HG03060 (cell line): Measurements from ENCODE around the gene MYPN.
"Not testable (repeated sequence)": the region's sequence is repeated elsewhere in the genome, so short reads cannot be mapped to it uniquely, and the experiment has no call there.

Experiments
- ATAC-seq: cut with Tn5 transposase; IDR thresholded peaks from one replicate; pipeline ENCODE4 v1.9.1; 2021; ENCODE audit warnings: low read depth, moderate number of reproducible peaks; ENCODE audit not compliant: unreplicated experiment

MYPN gene

GRCh38 chr10:68222391-68222790 is 113.1 kb downstream of the MYPN start:
- ATAC-seq: no peak

DNA sequence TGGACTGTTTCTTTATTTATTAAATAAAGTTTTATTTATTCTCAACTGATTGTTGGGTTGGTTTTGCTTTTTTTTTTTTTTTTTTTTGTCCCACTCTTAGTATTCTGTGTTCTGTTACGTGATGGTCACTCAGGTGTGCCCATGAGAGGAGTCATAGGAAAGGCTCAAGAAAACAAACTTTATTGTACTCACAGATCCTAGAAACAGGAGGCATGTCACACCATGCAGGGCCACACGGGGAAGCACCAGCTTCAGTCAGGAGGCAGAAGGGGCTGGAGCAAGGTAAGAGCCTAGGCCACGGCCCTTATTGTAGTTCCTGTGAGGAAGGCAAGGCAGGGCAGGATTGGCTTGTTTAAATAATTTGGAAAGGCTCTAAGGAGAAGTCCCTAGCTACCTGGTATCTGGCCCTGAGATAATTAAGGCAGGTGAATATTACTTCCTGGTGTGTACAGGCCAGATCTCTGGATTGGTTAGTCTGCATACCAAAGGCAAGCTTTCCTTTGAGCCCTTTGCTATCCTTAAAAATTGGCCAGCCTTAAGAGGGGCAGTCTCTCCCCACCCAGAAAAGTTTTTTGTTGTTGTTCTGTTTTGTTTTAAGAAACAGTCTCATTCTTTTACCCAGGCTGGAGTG is 114.4 kb downstream of the MYPN start:
- no peak for ATAC-seq

DNA sequence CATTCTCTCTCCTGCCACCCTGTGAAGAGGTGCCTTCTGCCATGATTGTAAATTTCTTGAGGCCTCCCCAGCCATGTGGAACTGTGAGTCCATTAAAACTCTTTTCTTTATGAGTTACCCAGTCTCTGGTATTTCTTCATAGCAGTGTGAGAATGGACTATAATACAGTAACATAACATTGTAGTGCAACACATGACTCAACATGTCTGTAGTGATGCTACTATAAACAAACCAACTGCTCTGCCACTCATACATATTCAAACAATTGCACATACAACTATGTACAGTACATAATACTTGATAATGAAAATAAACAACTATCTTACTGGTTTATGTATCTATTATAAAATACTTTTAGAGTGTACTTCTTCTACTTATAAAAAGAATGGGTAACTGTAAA is 115.5 kb downstream of the MYPN start:
- ATAC-seq: no peak

- ATAC-seq: no peak
Observed at GRCh38 chr10:68230268-68230667, 121.0 kb downstream of the MYPN start.

GRCh38 chr10:68231106-68231816 is 122.0 kb downstream of the MYPN start:
- no peak for ATAC-seq

GRCh38 chr10:68231817-68232251 is 122.5 kb downstream of the MYPN start, which contains the start of gene ATOH7:
Gene ATOH7 (minus strand): TSS chr10:68232113. CDS start chr10:68231677, 436 bp downstream.
- ATAC-seq: no peak

GRCh38 chr10:68233046-68233445 is 123.8 kb downstream of the MYPN start:
- no peak for ATAC-seq

DNA sequence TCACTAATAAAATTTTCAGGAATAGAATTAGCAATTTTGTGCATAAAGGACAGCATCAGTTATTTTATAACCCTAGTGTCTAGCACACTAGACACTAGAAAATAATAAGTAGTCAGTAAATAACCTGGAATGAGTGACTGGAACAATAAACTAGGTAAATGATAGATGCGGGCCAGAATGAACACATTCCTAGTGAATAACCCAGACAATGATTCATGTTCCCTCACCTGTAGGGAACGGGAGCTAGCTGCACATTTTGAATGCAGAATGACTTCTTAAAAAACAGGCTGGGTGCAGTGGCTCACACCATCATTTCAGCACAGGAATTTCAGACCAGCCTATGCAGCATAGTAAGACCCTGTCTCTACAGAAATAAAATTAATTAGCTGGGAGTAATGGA is 125.8 kb downstream of the MYPN start:
- no peak for ATAC-seq

GRCh38 chr10:68235581-68235980 is 126.3 kb downstream of the MYPN start:
- ATAC-seq: no peak

DNA sequence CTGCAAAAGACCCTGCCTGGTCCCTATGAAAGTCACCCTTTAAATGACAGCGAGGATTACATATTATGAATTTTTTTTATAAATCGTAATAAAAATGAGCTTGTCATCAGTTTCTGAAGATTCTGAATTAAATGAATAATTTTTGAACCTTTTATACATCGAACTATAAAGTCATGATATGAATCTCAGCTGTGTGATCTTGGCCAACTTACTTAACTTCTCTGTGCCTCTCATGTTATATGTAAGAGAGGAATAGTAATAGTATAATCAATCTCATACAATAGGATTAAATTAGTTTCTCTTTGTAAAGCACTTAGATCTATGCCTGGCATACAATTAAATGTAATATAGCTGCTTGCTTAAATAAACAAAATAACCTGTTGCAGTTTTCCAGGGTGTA is 127.9 kb downstream of the MYPN start:
- no peak for ATAC-seq

- no peak for ATAC-seq
Observed at GRCh38 chr10:68238371-68238770, 129.1 kb downstream of the MYPN start.

- no peak for ATAC-seq
Observed at GRCh38 chr10:68239069-68239468, 129.8 kb downstream of the MYPN start.

DNA sequence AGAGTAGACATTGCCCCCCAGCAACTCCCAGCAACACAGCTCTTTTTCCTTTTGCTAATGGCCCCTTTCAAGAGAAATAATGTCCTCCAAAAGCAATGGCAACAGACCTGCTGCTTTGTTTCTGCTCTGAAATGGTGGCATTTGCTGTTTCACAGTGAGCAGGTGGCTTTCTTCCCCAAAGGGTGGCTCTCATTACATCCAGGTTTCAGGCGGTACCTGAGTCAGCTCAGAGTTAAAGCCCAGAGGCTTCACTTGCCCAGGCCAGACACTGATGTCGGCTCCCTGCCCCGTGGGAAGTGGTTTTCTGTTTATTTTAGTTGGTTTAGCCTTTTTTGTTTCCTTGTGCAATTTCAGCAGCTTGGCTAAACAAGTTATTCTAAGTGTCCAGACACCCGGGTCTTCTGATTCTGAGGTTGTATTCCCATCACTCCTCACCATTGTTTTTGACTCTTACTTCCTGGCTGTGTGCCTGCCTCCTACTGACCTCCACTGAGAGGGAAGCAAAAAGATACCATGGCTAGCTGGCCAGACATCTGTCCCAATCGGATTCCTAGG is 130.4 kb downstream of the MYPN start:
- no peak for ATAC-seq

DNA sequence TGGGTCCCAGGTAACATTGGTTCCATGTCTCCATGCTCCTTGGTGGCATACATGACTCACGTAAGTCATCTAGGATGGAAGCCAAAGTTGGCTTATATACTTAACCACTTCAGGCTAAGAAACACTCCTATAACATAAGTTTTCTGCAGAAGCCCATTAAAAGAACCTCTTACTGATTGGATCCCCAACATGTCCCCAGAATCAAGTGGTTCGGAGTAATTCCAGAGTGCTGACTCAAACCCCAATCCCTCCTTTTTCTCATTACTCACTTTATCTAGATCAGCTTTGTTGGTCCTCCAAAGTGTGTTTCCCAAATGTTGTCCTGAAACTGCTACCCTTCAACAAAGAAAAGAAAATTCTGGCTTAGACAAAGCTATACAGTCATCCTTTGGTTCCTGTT is 132.8 kb downstream of the MYPN start:
- no peak for ATAC-seq

GRCh38 chr10:68246397-68246796 is 137.1 kb downstream of the MYPN start:
- ATAC-seq: not testable (repeated sequence)

DNA sequence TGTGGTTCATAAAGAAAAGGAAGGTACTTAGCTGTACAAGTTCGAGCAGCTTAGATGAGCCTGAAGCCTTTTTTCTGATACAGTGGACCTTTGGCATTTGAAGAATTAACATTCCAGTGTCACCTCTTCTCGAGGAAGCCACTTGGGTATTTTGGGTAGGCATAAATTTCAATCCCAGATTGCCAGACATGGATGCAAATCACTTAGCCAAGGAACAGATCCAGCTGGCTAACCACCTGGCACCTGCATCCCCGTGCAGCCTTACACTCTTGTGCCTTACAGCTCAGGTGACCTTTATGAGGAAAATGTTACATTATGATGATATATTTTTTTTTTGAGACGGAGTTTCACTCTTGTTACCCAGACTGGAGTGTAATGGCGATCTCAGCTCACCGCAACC is 138.6 kb downstream of the MYPN start:
- no peak for ATAC-seq

GRCh38 chr10:68249297-68249696 is 140.0 kb downstream of the MYPN start:
- no peak for ATAC-seq

DNA sequence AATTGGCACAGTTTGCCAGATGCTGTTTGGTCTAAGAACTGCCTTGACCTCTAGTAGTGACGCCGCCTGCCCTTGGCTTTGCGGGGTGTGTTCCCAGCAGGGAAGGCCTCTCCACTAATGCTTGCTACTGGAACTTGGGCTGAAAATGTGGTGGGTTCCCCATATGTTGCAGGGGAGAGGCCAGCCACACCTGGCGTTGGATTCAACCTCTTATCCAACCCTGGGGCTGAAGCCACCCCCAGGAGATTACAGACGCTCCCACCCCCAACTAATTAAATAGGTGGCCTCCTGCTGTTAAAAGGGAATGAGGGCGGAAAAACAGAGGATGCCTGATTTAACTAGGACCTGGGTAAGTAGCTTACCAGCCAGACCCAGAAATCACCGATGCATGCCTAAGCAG is 141.9 kb downstream of the MYPN start:
- ATAC-seq: no peak

- no peak for ATAC-seq
Observed at GRCh38 chr10:68251625-68252495, 142.6 kb downstream of the MYPN start.

GRCh38 chr10:68253346-68253745 is 144.1 kb downstream of the MYPN start:
- ATAC-seq: no peak
